Vagina (tissue), 2 donors: ENCODE results near the gene RHOT2. TPM values are rescaled to one million over a fixed set of nuclear protein-coding genes. Genes with fewer than 3 reads are reported as not detected.

Experiments
- DNase-seq, 2 donors: peaks; one replicate each; pipeline ENCODE4 v3.0.0-alpha.2; 2017; ENCODE audit errors: extremely low spot score in 2 of 2
- H3K27ac ChIP-seq: fragments of 200-600 bp; sonication (generic); one replicate; pipeline ENCODE4 v1.5.1; 2019
- H3K27me3 ChIP-seq: fragments of 200-600 bp; sonication (generic); one replicate; pipeline ENCODE4 v1.5.1; 2019
- H3K36me3 ChIP-seq, 2 donors: fragments of 200-600 bp; sonication (generic); one replicate each; pipeline ENCODE4 v1.5.1; 2017 to 2019
- H3K4me1 ChIP-seq: fragments of 200-600 bp; sonication (generic); one replicate; pipeline ENCODE4 v1.5.1; 2019
- H3K4me3 ChIP-seq, 2 donors: fragments of 200-600 bp; sonication (generic); 1 replicate in 1 of 2; 2 replicates in 1 of 2; pipeline ENCODE4 v1.5.1; 2016 to 2019
- H3K9me3 ChIP-seq: fragments of 200-600 bp; sonication (generic); one replicate; pipeline ENCODE4 v1.5.1; 2019
- POLR2A ChIP-seq, 2 donors: fragments of 450-650 bp; IDR thresholded peaks; one replicate each; pipeline ENCODE4 v1.6.1; 2017; ENCODE audit warnings: antibody characterized with exemption in 2 of 2, mild to moderate bottlenecking in 2 of 2, moderate library complexity in 2 of 2
- POLR2AphosphoS5 ChIP-seq, 2 donors: sonication (generic); formaldehyde crosslinking; IDR thresholded peaks; one replicate each; pipeline ENCODE4 v1.9.0; 2017; ENCODE audit warnings: antibody characterized with exemption in 2 of 2, mild to moderate bottlenecking in 2 of 2, low read depth in 1 of 2; ENCODE audit not compliant: insufficient read depth in 1 of 2
- intact Hi-C: fragments of 100-400 bp; cut with DNase I; formaldehyde crosslinking; loops from one replicate; pipeline ENCODE4 v1.15.1; 2023
- total RNA-seq: library from RNA; depleted of rRNA; stranded (reverse); fragments of >200 nt; gene quantifications from one replicate; pipeline ENCODE4 v1.2.3, GENCODE V29; 2016
- TF ChIP-seq, protein P1 (sequence below), 3 experiments: fragments of 450-650 bp in 2 of 3; fragments of 200-600 bp in 1 of 3; sonication (generic) in 1 of 3; IDR thresholded peaks; one replicate each; pipeline ENCODE4 v1.5.1; 2017 to 2019; ENCODE audit warnings: antibody characterized with exemption in 3 of 3, mild to moderate bottlenecking in 2 of 3, moderate library complexity in 2 of 3

Gene RHOT2
- 91.1 TPM for total RNA-seq

GRCh38 chr16:667780-668518 lies at the start of gene RHOT2:
RHOT2 (plus strand) TSS chr16:668132; CDS start chr16:668200, 68 bp downstream.
- Histone ChIP-seq H3K27ac (peak within 1 kb of the TSS; percentile 90), H3K36me3 (peaks cover 0 to 36% of the 10 kb centered on the region in 2 donors), H3K9me3 (no peaks in the 10 kb centered on the region), H3K4me3 (peak within 1 kb of the TSS; percentile 81 to 99), H3K27me3 (no peaks in the 10 kb centered on the region), H3K4me1 (peaks cover 23% of the 10 kb centered on the region)
- TF ChIP-seq, protein P1, sequence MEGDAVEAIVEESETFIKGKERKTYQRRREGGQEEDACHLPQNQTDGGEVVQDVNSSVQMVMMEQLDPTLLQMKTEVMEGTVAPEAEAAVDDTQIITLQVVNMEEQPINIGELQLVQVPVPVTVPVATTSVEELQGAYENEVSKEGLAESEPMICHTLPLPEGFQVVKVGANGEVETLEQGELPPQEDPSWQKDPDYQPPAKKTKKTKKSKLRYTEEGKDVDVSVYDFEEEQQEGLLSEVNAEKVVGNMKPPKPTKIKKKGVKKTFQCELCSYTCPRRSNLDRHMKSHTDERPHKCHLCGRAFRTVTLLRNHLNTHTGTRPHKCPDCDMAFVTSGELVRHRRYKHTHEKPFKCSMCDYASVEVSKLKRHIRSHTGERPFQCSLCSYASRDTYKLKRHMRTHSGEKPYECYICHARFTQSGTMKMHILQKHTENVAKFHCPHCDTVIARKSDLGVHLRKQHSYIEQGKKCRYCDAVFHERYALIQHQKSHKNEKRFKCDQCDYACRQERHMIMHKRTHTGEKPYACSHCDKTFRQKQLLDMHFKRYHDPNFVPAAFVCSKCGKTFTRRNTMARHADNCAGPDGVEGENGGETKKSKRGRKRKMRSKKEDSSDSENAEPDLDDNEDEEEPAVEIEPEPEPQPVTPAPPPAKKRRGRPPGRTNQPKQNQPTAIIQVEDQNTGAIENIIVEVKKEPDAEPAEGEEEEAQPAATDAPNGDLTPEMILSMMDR (IDR thresholded peaks at IDR 0.05), result peak; percentile 79 to 92 (median 91)
- TF ChIP-seq POLR2AphosphoS5 (IDR thresholded peaks at IDR 0.05; ENCODE audit: insufficient read depth in 1 of 2, low read depth in 1 of 2) (peak in 1 of 2 donors; percentile 65), POLR2A (IDR thresholded peaks at IDR 0.05) (peak in 1 of 2 donors; percentile 46)
- no peak for DNase-seq
- intact Hi-C loops, result no loop called here

DNA sequence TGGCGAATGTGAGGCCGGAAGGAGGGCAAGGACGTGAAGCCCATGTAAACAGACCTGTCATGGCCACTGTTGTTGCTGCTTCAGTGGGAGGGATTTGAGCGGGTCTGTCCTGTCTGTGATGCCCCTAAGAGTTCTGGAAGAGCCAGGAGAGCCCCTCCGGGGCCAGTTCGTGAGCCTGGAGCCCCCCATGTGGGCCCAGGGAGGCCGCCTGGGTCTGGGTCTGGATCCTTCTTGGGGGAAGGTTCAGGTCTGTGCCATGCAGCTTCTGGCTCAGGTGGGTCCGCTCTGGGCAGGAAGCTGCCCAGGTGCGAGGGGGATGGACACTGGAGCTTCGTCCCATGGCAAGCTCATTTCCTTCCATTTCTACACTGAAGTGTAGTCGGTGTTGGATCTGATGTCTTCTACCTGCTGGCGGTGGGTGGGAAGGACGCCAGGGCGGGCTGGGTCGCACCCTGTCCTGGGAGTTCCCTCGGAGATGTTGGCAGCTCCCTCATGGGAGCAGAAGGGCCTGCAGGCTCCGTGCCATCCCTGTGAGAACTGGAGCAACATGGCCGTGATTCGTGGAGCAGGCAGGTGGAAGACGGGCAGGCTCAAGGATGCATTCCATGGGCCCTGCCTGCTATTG lies 48.3 kb upstream of the RHOT2 start:
- Histone ChIP-seq H3K27ac (no peak overlapping the region), H3K9me3 (no peaks in the 10 kb centered on the region), H3K4me3 (no peak overlapping the region), H3K27me3 (no peaks in the 10 kb centered on the region), H3K36me3 (no peaks in the 10 kb centered on the region), H3K4me1 (peaks cover 32% of the 10 kb centered on the region)
- intact Hi-C loops, result no loop called here
- DNase-seq, result no peak
- no peak for TF ChIP-seq POLR2AphosphoS5 (IDR thresholded peaks at IDR 0.05; ENCODE audit: insufficient read depth in 1 of 2, low read depth in 1 of 2)
- TF ChIP-seq POLR2A (IDR thresholded peaks at IDR 0.05), result no peak
- TF ChIP-seq, protein P1 (IDR thresholded peaks at IDR 0.05), result no peak

GRCh38 chr16:620700-621525 lies 47.0 kb upstream of the RHOT2 start:
- no peak for TF ChIP-seq POLR2AphosphoS5 (IDR thresholded peaks at IDR 0.05; ENCODE audit: insufficient read depth in 1 of 2, low read depth in 1 of 2)
- TF ChIP-seq, protein P1 (IDR thresholded peaks at IDR 0.05), result no peak
- TF ChIP-seq POLR2A (IDR thresholded peaks at IDR 0.05), result no peak
- H3K9me3 ChIP-seq, result no peaks in the 10 kb centered on the region
- intact Hi-C loops, result no loop called here
- no peak for DNase-seq
- no peaks in the 10 kb centered on the region for H3K36me3 ChIP-seq
- H3K27ac ChIP-seq, result peak overlapping the region; percentile 81
- H3K27me3 ChIP-seq, result no peaks in the 10 kb centered on the region
- no peak overlapping the region for H3K4me3 ChIP-seq
- H3K4me1 ChIP-seq, result peaks cover 33% of the 10 kb centered on the region

- no peaks in the 10 kb centered on the region for H3K36me3 ChIP-seq
- no peaks in the 10 kb centered on the region for H3K9me3 ChIP-seq
- no peak for DNase-seq
- H3K4me3 ChIP-seq, result no peak overlapping the region
- no peak for TF ChIP-seq POLR2AphosphoS5 (IDR thresholded peaks at IDR 0.05; ENCODE audit: insufficient read depth in 1 of 2, low read depth in 1 of 2)
- TF ChIP-seq, protein P1 (IDR thresholded peaks at IDR 0.05), result no peak
- TF ChIP-seq POLR2A (IDR thresholded peaks at IDR 0.05), result no peak
- peak overlapping the region; percentile 81 for H3K27ac ChIP-seq
- intact Hi-C loops, result no loop called here
- H3K4me1 ChIP-seq, result peaks cover 40% of the 10 kb centered on the region
- no peaks in the 10 kb centered on the region for H3K27me3 ChIP-seq
Measured at GRCh38 chr16:621526-622105, 46.3 kb upstream of the RHOT2 start.
